ENCODE data around the gene CCDC12. TPM values are rescaled to one million over a fixed set of nuclear protein-coding genes. Genes with fewer than 3 reads are reported as not detected.

The CCDC12 gene
- total and polyA plus RNA-seq, 3 experiments from 2014 or later, result 56.4 to 114 (median 59.8) TPM

GRCh38 chr3:47007001-47007400, 30.5 kb upstream of the CCDC12 start:
- ChIA-PET CTCF (interaction anchor here (1.0 to 2.3 kb wide), 2 partner anchors 8 to 9 kb away, joined by 4 to 5 read pairs; no protein-coding TSS in a partner anchor), POLR2A (no interaction called here)
- peaks cover 0 to 62% (median 2%) of the 10 kb centered on the region in 3 donors for H3K36me3 Mint-ChIP-seq
- Histone ChIP-seq H3K9me3 (ENCODE audit: low read length) (no peaks in the 10 kb centered on the region), H3K4me3 (ENCODE audit: low read length) (no peak overlapping the region), H3K36me3 (ENCODE audit: insufficient read depth, low read length) (peaks cover 43% of the 10 kb centered on the region), H3K27ac (ENCODE audit: low read depth, low read length) (no peak overlapping the region), H3K4me1 (ENCODE audit: insufficient read depth, low read length) (no peaks in the 10 kb centered on the region), H3K27me3 (ENCODE audit: insufficient read depth, low read length, poor library complexity, severe bottlenecking) (no peaks in the 10 kb centered on the region)
- DNase-seq, result peak in 1 of 5 donors; percentile 49
- no peaks in the 10 kb centered on the region for H3K27me3 Mint-ChIP-seq
- H3K4me1 Mint-ChIP-seq, result peaks cover 6 to 30% (median 7%) of the 10 kb centered on the region in 3 donors
- peak overlapping the region in 4 of 8 donors; percentile 36 to 76 (median 58) for H3K27ac Mint-ChIP-seq
- no peak overlapping the region for H3K4me3 Mint-ChIP-seq
- H3K9me3 Mint-ChIP-seq, result no peaks in the 10 kb centered on the region

GRCh38 chr3:47006145-47006651, 29.7 kb upstream of the CCDC12 start:
- CTCF ChIA-PET, result interaction anchor here (1.0 to 2.3 kb wide), 2 partner anchors 7 to 8 kb away, joined by 4 to 5 read pairs; no protein-coding TSS in a partner anchor
- Mint-ChIP-seq H3K36me3 (peaks cover 0 to 70% (median 4%) of the 10 kb centered on the region in 3 donors), H3K4me3 (no peak overlapping the region), H3K27ac (peak overlapping the region in 5 of 8 donors; percentile 32 to 91 (median 71)), H3K4me1 (peaks cover 4 to 22% (median 4%) of the 10 kb centered on the region in 3 donors), H3K9me3 (no peaks in the 10 kb centered on the region), H3K27me3 (no peaks in the 10 kb centered on the region)
- Histone ChIP-seq H3K27ac (ENCODE audit: low read depth, low read length) (no peak overlapping the region), H3K36me3 (ENCODE audit: insufficient read depth, low read length) (peaks cover 51% of the 10 kb centered on the region), H3K4me3 (ENCODE audit: low read length) (no peak overlapping the region), H3K27me3 (ENCODE audit: insufficient read depth, low read length, poor library complexity, severe bottlenecking) (no peaks in the 10 kb centered on the region), H3K4me1 (ENCODE audit: insufficient read depth, low read length) (no peaks in the 10 kb centered on the region), H3K9me3 (ENCODE audit: low read length) (no peaks in the 10 kb centered on the region)
- DNase-seq, result no peak
- POLR2A ChIA-PET, result no interaction called here

- no peaks in the 10 kb centered on the region for H3K27me3 Mint-ChIP-seq
- peak in 1 of 5 donors; percentile 47 for DNase-seq
- no peak overlapping the region for H3K4me3 ChIP-seq (ENCODE audit: low read length)
- no peaks in the 10 kb centered on the region for H3K27me3 ChIP-seq (ENCODE audit: insufficient read depth, low read length, poor library complexity, severe bottlenecking)
- no peaks in the 10 kb centered on the region for H3K9me3 Mint-ChIP-seq
- no peaks in the 10 kb centered on the region for H3K9me3 ChIP-seq (ENCODE audit: low read length)
- H3K4me1 ChIP-seq (ENCODE audit: insufficient read depth, low read length), result no peaks in the 10 kb centered on the region
- H3K4me3 Mint-ChIP-seq, result no peak overlapping the region
- ChIA-PET CTCF (no interaction called here), POLR2A (interaction anchor here (1.3 kb wide), 1 partner anchor 29 kb away, joined by 3 read pairs; the partner anchor contains the start of gene CCDC12)
- peaks cover 4 to 16% (median 5%) of the 10 kb centered on the region in 3 donors for H3K4me1 Mint-ChIP-seq
- peaks cover 58% of the 10 kb centered on the region for H3K36me3 ChIP-seq (ENCODE audit: insufficient read depth, low read length)
- H3K27ac Mint-ChIP-seq, result peak overlapping the region in 3 of 8 donors; percentile 46 to 91 (median 51)
- H3K36me3 Mint-ChIP-seq, result peaks cover 0 to 77% (median 4%) of the 10 kb centered on the region in 3 donors
- H3K27ac ChIP-seq (ENCODE audit: low read depth, low read length), result no peak overlapping the region
These were observed 28.9 kb upstream of the CCDC12 start for GRCh38 chr3:47005212-47006144.

GRCh38 chr3:47004369-47005211, 28.0 kb upstream of the CCDC12 start:
- Histone ChIP-seq H3K4me3 (ENCODE audit: low read length) (no peak overlapping the region), H3K9me3 (ENCODE audit: low read length) (no peaks in the 10 kb centered on the region), H3K27me3 (ENCODE audit: insufficient read depth, low read length, poor library complexity, severe bottlenecking) (no peaks in the 10 kb centered on the region), H3K27ac (ENCODE audit: low read depth, low read length) (no peak overlapping the region), H3K4me1 (ENCODE audit: insufficient read depth, low read length) (no peaks in the 10 kb centered on the region), H3K36me3 (ENCODE audit: insufficient read depth, low read length) (peaks cover 65% of the 10 kb centered on the region)
- DNase-seq, result peak in 1 of 5 donors; percentile 45
- peak overlapping the region in 2 of 8 donors; percentile 33 to 89 for H3K27ac Mint-ChIP-seq
- peaks cover 0 to 86% (median 4%) of the 10 kb centered on the region in 3 donors for H3K36me3 Mint-ChIP-seq
- ChIA-PET CTCF (interaction anchor here (0.7 kb wide), 1 partner anchor 9 kb away, joined by 3 read pairs; no protein-coding TSS in a partner anchor), POLR2A (interaction anchor here (1.3 kb wide), 1 partner anchor 29 kb away, joined by 3 read pairs; the partner anchor contains the start of gene CCDC12)
- H3K27me3 Mint-ChIP-seq, result no peaks in the 10 kb centered on the region
- no peak overlapping the region for H3K4me3 Mint-ChIP-seq
- peaks cover 2 to 10% (median 4%) of the 10 kb centered on the region in 3 donors for H3K4me1 Mint-ChIP-seq
- H3K9me3 Mint-ChIP-seq, result no peaks in the 10 kb centered on the region

- H3K4me3 Mint-ChIP-seq, result no peak overlapping the region
- POLR2A ChIA-PET, result no interaction called here
- no peaks in the 10 kb centered on the region for H3K9me3 ChIP-seq (ENCODE audit: low read length)
- H3K27ac ChIP-seq (ENCODE audit: low read depth, low read length), result no peak overlapping the region
- H3K27ac Mint-ChIP-seq, result peak overlapping the region in 4 of 8 donors; percentile 7 to 82 (median 48)
- H3K36me3 Mint-ChIP-seq, result peaks cover 0 to 89% (median 4%) of the 10 kb centered on the region in 3 donors
- peak in 1 of 5 donors; percentile 42 for DNase-seq
- H3K4me1 Mint-ChIP-seq, result peaks cover 2 to 8% (median 4%) of the 10 kb centered on the region in 3 donors
- peaks cover 73% of the 10 kb centered on the region for H3K36me3 ChIP-seq (ENCODE audit: insufficient read depth, low read length)
- H3K27me3 Mint-ChIP-seq, result no peaks in the 10 kb centered on the region
- H3K4me1 ChIP-seq (ENCODE audit: insufficient read depth, low read length), result no peaks in the 10 kb centered on the region
- H3K27me3 ChIP-seq (ENCODE audit: insufficient read depth, low read length, poor library complexity, severe bottlenecking), result no peaks in the 10 kb centered on the region
- no peaks in the 10 kb centered on the region for H3K9me3 Mint-ChIP-seq
- CTCF ChIA-PET, result no interaction called here
- H3K4me3 ChIP-seq (ENCODE audit: low read length), result no peak overlapping the region
These were observed 27.2 kb upstream of the CCDC12 start for GRCh38 chr3:47003461-47004368.

GRCh38 chr3:47003056-47003410, 26.5 kb upstream of the CCDC12 start:
- Mint-ChIP-seq H3K9me3 (no peaks in the 10 kb centered on the region), H3K36me3 (peaks cover 0 to 89% (median 4%) of the 10 kb centered on the region in 3 donors), H3K4me1 (peaks cover 4 to 10% (median 6%) of the 10 kb centered on the region in 3 donors), H3K27ac (no peak overlapping the region), H3K27me3 (no peaks in the 10 kb centered on the region), H3K4me3 (no peak overlapping the region)
- Histone ChIP-seq H3K4me1 (ENCODE audit: insufficient read depth, low read length) (peaks cover 5% of the 10 kb centered on the region), H3K27me3 (ENCODE audit: insufficient read depth, low read length, poor library complexity, severe bottlenecking) (no peaks in the 10 kb centered on the region), H3K36me3 (ENCODE audit: insufficient read depth, low read length) (peaks cover 66% of the 10 kb centered on the region), H3K27ac (ENCODE audit: low read depth, low read length) (no peak overlapping the region), H3K4me3 (ENCODE audit: low read length) (no peak overlapping the region), H3K9me3 (ENCODE audit: low read length) (no peaks in the 10 kb centered on the region)
- no peak for DNase-seq
- CTCF ChIA-PET, result no interaction called here
- POLR2A ChIA-PET, result no interaction called here

Measured in CD8-positive, alpha-beta memory T cell (primary cell).